Heart left ventricle (tissue), 16 donors: Measurements from ENCODE around the gene CENPP. TPM values are rescaled to one million over a fixed set of nuclear protein-coding genes. Genes with fewer than 3 reads are reported as not detected.

Experiments
- ATAC-seq, 4 donors: fragments of 200-7000 bp; cut with Tn5 transposase; one replicate each; pipeline ENCODE4 v1.9.1; 2020 to 2022; ENCODE audit warnings: moderate library complexity in 4 of 4, mild to moderate bottlenecking in 3 of 4, moderate number of reproducible peaks in 1 of 4
- DNase-seq, 5 donors: peaks; one replicate each; pipeline ENCODE4 v3.0.0-alpha.2; 2020
- H3K27ac ChIP-seq, 12 donors: fragments of 200-600 bp; sonication (generic) in 4 of 12; one replicate each; pipeline versions ENCODE4 v1.5.0 to v1.8.0; 2016 to 2022; ENCODE audit warnings: mild to moderate bottlenecking in 2 of 12
- H3K27me3 ChIP-seq, 9 donors: fragments of 200-600 bp; sonication (generic) in 2 of 9; one replicate each; pipeline versions ENCODE4 v1.5.1 to v1.8.0; 2016 to 2022; ENCODE audit warnings: mild to moderate bottlenecking in 3 of 9
- H3K36me3 ChIP-seq, 9 donors: fragments of 200-600 bp; sonication (generic) in 2 of 9; one replicate each; pipeline versions ENCODE4 v1.5.0 to v1.8.0; 2018 to 2022; ENCODE audit warnings: mild to moderate bottlenecking in 2 of 9
- H3K4me1 ChIP-seq, 12 donors: fragments of 200-600 bp; sonication (generic) in 4 of 12; one replicate each; pipeline versions ENCODE4 v1.5.0 to v1.8.0; 2016 to 2022; ENCODE audit warnings: mild to moderate bottlenecking in 3 of 12
- H3K4me3 ChIP-seq, 12 donors: fragments of 200-600 bp; sonication (generic) in 4 of 12; one replicate each; pipeline versions ENCODE4 v1.5.0 to v1.8.0; 2017 to 2022; ENCODE audit warnings: mild to moderate bottlenecking in 9 of 12, moderate library complexity in 4 of 12
- H3K9me3 ChIP-seq, 12 donors: fragments of 200-600 bp; sonication (generic) in 4 of 12; one replicate each; pipeline versions ENCODE4 v1.5.0 to v1.8.0; 2016 to 2022; ENCODE audit warnings: mild to moderate bottlenecking in 1 of 12
- POLR2A ChIP-seq, 2 donors: fragments of 450-650 bp; IDR thresholded peaks; one replicate each; pipeline ENCODE4 v1.6.1; 2017; ENCODE audit warnings: antibody characterized with exemption in 2 of 2, mild to moderate bottlenecking in 2 of 2, moderate library complexity in 2 of 2
- WGBS, 4 donors: extraction: QIAGEN DNeasy Blood & Tissue Kit in 2 of 4; methylation state at CpG; one replicate each; pipeline versions ENCODE4 v1.1.5 to v1.1.7; 2013 to 2018; 5-methylcytosine and 5-hydroxymethylcytosine counted together
- intact Hi-C, 10 donors: fragments of 100-400 bp; cut with DNase I; formaldehyde crosslinking; loops; one replicate each; pipeline versions ENCODE4 v1.11.1 to v1.14.2; 2022
- polyA plus RNA-seq, 2 donors: library from polyadenylated mRNA; stranded (reverse); fragments of 200-250 nt; gene quantifications; one replicate each; pipeline ENCODE4 v1.2.3, GENCODE V29; 2013
- total RNA-seq, 9 donors: library from RNA; depleted of rRNA in 2 of 9; stranded (reverse); fragments of >200 nt in 2 of 9; fragmentation: NEBNext Ultra II Directional in 3 of 9; extraction: Animal tissue kit (Norgen Biotek cat#: 25700) in 3 of 9; gene quantifications; one replicate each; pipeline versions ENCODE4 v1.1.0 to v1.2.4, GENCODE V29; 2016 to 2023
- TF ChIP-seq, protein P1 (sequence below), 12 donors: fragments of 200-600 bp; sonication (generic) in 4 of 12; IDR thresholded peaks; one replicate each; pipeline versions ENCODE4 v1.5.0 to v1.8.0; 2018 to 2022; ENCODE audit warnings: antibody characterized with exemption in 12 of 12, mild to moderate bottlenecking in 5 of 12
- donor health status: ischemic (EF 13 %, LVEDD 7.1; RV severe dilation, severe dysfunction).
- donor health status: healthy with polysubstance abuse.
- donor health status: DM: no; HTN: yes; CAD: no.
- donor health status: DM: no; HTN: no; CAD: no.
- donor health status: ischemic (EF 25% LVEDD 6.9; RV normal size, moderate dysfunction).
- donor health status: ischemic (EF 25% LVEDD 5.7; RV mildly dilated, moderate dysfunction).
- donor health status: healthy.
- donor health status: DM: yes; HTN: yes; CAD: no.
- donor health status: ischemic (EF 35%, LVEDD 5.7; RV mildly dilated, moderate dysfunction).
- donor health status: nonischemic (EF 11% LVEDD 7.7; RV severe dilation, severe dysfunction).
- donor health status: DM: yes; HTN: yes; CAD: no.
- donor health status: PGD.
- donor health status: ischemic (EF 29% LVEDD 5.4; RV normal size, mild dysfunction).
- donor health status: nonischemic (EF 23%, LVEDD 6.1; RV moderate dilation, normal function).

The CENPP gene
- total and polyA plus RNA-seq, 11 donors, result 1.1 to 5.8 (median 2.4) TPM

DNA sequence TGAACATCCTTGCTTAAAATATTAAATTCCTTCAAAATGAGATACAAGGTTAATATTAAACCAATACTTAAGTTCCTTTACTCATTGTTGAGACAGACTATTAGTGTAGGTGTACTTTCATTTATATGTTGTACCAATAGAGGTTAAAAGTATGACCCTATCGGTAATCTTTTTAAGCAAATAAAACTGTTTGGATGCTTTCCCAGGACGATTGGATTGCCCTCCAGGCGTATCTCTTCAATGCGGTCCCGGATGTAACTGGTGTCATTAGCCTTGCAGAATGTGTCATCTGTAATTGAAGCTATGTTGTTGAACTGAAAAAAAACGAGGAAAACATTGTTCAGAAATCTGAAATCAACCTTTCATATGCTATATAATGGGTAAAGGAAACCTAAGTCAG is 59.7 kb downstream of the CENPP start:
- H3K27ac ChIP-seq, result peak overlapping the region in 9 of 12 donors; percentile 2 to 70 (median 26)
- ATAC-seq (no peak), DNase-seq (no peak)
- H3K4me1 ChIP-seq, result peaks cover 0 to 9% (median 0%) of the 10 kb centered on the region in 12 donors
- no peak for TF ChIP-seq POLR2A (IDR thresholded peaks at IDR 0.05)
- TF ChIP-seq, protein P1, sequence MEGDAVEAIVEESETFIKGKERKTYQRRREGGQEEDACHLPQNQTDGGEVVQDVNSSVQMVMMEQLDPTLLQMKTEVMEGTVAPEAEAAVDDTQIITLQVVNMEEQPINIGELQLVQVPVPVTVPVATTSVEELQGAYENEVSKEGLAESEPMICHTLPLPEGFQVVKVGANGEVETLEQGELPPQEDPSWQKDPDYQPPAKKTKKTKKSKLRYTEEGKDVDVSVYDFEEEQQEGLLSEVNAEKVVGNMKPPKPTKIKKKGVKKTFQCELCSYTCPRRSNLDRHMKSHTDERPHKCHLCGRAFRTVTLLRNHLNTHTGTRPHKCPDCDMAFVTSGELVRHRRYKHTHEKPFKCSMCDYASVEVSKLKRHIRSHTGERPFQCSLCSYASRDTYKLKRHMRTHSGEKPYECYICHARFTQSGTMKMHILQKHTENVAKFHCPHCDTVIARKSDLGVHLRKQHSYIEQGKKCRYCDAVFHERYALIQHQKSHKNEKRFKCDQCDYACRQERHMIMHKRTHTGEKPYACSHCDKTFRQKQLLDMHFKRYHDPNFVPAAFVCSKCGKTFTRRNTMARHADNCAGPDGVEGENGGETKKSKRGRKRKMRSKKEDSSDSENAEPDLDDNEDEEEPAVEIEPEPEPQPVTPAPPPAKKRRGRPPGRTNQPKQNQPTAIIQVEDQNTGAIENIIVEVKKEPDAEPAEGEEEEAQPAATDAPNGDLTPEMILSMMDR (IDR thresholded peaks at IDR 0.05), result no peak
- no peaks in the 10 kb centered on the region for H3K9me3 ChIP-seq
- no peak overlapping the region for H3K4me3 ChIP-seq
- 71 to 78% (median 76%) methylated on average over 6 of the region's 6 CpGs for WGBS, 4 donors
- H3K27me3 ChIP-seq, result no peaks in the 10 kb centered on the region
- peaks cover 0 to 22% (median 0%) of the 10 kb centered on the region in 9 donors for H3K36me3 ChIP-seq
- intact Hi-C loops, result no loop called here

DNA sequence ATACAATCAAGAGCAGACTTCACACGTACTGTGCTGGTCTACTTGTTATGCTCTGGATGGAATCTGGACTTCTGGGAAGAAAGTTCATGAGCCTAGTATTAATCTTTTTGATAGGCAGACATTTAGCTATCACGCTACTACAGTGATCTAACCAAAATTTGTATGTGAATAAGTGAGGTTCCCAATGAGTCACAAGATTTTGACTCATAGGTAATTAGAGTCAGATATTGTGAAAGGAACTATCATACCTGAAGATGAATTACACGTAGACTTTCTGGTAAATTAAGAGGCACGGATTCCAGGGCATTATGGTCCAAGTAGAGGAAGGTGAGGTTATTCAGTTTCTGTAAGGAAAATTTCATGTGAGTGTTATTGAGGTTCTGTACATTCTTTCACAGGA is 60.2 kb downstream of the CENPP start:
- intact Hi-C loops, result no loop called here
- Histone ChIP-seq H3K4me3 (no peak overlapping the region), H3K27me3 (no peaks in the 10 kb centered on the region), H3K9me3 (no peaks in the 10 kb centered on the region), H3K4me1 (peaks cover 0 to 9% (median 0%) of the 10 kb centered on the region in 12 donors), H3K36me3 (peaks cover 0 to 22% (median 0%) of the 10 kb centered on the region in 9 donors), H3K27ac (peak overlapping the region in 8 of 12 donors; percentile 2 to 70 (median 26))
- no peak for TF ChIP-seq POLR2A (IDR thresholded peaks at IDR 0.05)
- TF ChIP-seq, protein P1 (IDR thresholded peaks at IDR 0.05), result no peak
- no peak for DNase-seq
- ATAC-seq, result no peak
- WGBS, 4 donors, result 94 to 100% (median 94%) methylated on average over 4 of the region's 4 CpGs

DNA sequence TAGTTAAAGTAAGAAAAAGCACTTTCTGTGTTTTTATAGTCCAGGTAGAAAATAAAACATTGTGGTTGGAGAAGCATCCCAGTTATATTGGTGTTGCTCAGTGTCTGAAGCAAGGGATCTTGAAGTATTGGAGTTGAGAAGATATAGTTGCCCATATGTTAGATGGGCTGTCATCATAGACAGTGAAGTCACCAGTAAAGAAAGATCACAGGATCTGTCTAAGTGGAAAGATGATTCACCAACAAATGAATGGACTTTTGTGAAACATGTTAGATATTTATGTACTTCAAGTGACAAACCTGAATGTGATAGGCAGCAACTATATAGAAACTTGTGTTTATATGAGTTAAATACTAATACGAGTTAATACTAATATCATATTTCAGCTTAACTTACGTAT is 66.9 kb downstream of the CENPP start:
- peaks cover 0 to 12% (median 0%) of the 10 kb centered on the region in 12 donors for H3K4me1 ChIP-seq
- no peak overlapping the region for H3K27ac ChIP-seq
- intact Hi-C loops, result no loop called here
- peaks cover 0 to 20% (median 0%) of the 10 kb centered on the region in 9 donors for H3K36me3 ChIP-seq
- no peak overlapping the region for H3K4me3 ChIP-seq
- TF ChIP-seq POLR2A (IDR thresholded peaks at IDR 0.05), result no peak
- 88 to 94% (median 93%) methylated on average over 2 of the region's 2 CpGs for WGBS, 4 donors
- no peak for DNase-seq
- H3K27me3 ChIP-seq, result no peaks in the 10 kb centered on the region
- no peak for ATAC-seq
- peaks cover 0 to 6% (median 0%) of the 10 kb centered on the region in 12 donors for H3K9me3 ChIP-seq

DNA sequence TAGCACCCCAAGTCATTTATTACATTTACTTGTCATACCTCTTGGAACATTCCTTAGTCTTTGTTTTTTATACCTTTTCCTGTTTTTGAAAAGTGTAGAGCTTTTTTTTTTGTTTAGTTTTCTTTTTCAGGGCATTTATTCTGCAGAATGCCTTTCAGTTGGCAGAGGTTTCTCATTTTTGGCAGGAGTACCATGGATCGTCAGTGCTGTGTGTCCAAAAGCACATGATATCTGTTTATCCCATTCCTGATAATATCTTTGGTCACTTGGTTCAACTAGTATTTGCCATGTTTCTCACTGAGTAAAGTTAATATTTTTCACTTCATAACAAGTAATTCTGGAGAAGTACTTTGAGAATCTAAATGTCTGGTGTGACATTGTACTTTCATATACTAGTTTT is 67.9 kb downstream of the CENPP start:
- Histone ChIP-seq H3K4me3 (no peak overlapping the region), H3K27ac (peak overlapping the region in 4 of 12 donors; percentile 8 to 25 (median 10)), H3K36me3 (peaks cover 0 to 17% (median 0%) of the 10 kb centered on the region in 9 donors), H3K27me3 (no peaks in the 10 kb centered on the region), H3K9me3 (peaks cover 0 to 10% (median 0%) of the 10 kb centered on the region in 12 donors), H3K4me1 (peaks cover 0 to 12% (median 0%) of the 10 kb centered on the region in 12 donors)
- WGBS, 4 donors, result 3 to 17% (median 12%) methylated on average over 1 of the region's 1 CpG
- ATAC-seq (no peak), DNase-seq (no peak)
- intact Hi-C loops, result no loop called here
- TF ChIP-seq POLR2A (IDR thresholded peaks at IDR 0.05), result no peak
- TF ChIP-seq, protein P1 (IDR thresholded peaks at IDR 0.05), result no peak

DNA sequence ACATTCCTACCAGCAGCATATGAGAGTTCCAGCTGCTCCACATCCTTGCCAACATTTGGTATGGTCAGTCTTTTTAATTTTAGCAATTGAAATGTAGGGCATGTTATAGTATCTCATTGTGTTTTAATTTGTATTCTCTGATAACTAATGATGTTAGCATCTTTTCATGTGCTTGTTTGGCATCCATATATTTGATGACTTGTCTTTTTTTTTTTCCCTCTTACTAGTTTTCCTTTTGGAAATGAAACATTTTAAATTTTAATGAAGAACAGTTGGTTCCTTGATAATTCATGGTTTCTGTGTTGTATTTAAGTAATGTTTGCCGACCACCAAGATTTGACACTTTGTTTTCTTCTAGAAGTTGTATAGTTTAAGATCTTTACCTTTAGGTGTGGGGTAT is 69.9 kb downstream of the CENPP start:
- Histone ChIP-seq H3K27me3 (no peaks in the 10 kb centered on the region), H3K9me3 (peaks cover 0 to 10% (median 0%) of the 10 kb centered on the region in 12 donors), H3K4me1 (peaks cover 0 to 12% (median 0%) of the 10 kb centered on the region in 12 donors), H3K36me3 (peaks cover 0 to 18% (median 0%) of the 10 kb centered on the region in 9 donors), H3K4me3 (no peak overlapping the region), H3K27ac (no peak overlapping the region)
- intact Hi-C loops, result no loop called here
- TF ChIP-seq, protein P1 (IDR thresholded peaks at IDR 0.05), result no peak
- TF ChIP-seq POLR2A (IDR thresholded peaks at IDR 0.05), result no peak
- ATAC-seq (no peak), DNase-seq (no peak)
- WGBS, 4 donors, result 90 to 97% (median 96%) methylated on average over 1 of the region's 1 CpG
